Activated CD4-positive, alpha-beta T cell treated with anti-CD3 and anti-CD28 coated beads, Interleukin-2, amount 50 U/mL, for 16 hours (primary cell): ENCODE results near the gene FIBCD1.

Experiments used
- DNase-seq: peaks from one replicate; pipeline ENCODE4 v3.0.0-alpha.2; 2020

Gene FIBCD1

DNA sequence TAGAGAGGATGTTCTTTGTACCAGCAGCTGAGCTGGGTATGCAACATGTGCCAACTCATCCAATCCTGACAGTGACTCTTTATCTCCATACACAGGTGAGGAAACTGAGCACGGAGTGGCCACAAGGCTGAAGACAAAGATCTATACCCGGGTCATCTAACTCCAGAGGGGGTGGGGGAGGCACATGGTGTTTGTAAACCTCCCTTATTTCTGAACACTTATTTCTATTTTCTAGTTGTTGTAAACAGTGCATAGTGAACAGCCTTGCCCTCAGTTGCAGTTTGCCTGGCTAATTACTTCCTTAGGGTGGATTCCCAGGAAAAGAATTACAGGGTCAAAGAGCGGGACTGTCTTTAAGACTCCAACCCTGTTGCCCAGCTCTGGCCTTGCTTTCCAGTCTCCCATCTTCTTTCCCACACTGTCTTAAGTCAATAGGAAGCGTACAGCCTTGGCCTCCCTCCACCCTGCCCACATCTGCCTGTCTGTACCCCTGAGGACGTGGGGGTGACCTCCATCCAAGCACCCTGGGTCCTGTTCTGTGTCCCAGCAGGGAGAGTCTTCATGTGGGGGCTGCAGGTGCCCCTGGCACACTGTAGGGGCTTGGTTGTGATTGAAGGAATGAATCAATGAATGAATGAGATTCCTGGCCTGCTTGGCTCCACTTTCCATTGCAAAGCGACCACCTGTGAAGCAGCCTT is 13.2 kb upstream of the FIBCD1 start:
- no peak for DNase-seq

DNA sequence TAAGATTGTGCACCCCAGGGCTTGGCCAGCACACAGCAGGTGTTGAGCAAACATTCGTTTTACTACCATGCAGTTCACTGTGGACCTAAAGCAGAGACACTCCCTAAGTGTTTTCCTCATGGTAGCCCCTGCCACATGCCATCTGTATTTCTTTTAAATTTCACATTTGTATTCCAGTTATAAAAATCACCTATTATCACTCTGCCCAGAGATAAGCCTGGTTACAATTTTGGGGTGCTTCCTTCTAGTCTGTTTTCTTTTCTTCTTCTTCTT is 10.9 kb upstream of the FIBCD1 start:
- DNase-seq, result no peak

DNA sequence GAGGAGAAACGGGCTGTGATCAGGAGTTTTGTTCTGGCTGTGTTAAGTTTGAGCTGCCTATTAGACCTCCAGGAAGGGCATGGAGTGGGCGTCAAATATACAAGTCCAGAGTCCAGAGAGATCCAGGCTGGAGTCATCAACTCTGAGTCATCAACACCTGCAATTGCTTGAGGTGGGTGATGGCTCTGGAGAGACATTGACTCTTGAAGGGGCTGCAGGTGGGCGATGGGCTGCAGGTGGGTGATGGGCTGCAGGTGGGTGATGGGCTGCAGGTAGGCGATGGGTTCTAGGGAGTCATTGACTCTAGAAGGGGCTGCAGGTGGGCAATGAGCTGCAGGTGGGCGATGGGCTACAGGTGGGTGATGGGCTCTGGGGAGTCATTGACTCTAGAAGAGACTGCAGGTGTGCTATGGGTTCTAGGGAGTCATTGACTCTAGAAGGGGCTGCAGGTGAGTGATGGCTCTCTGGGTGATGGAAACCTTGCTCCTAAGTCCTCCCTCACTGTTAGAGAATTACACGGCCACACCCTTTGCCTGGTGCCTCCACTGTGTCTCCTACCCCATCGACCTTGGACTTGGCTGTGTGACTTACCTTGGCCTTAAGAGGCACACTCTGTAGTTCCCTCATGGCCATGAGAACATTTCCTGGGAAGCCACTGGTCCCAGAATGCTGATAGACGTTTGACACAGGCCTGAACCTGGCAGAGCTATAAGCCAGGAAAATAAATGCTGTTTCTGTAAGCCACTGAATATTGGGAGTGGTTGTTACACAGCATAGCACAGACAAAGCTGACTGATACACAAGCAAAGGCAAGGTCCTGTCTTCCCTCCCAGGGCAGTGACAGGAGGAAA is 10.4 kb upstream of the FIBCD1 start:
- no peak for DNase-seq

DNA sequence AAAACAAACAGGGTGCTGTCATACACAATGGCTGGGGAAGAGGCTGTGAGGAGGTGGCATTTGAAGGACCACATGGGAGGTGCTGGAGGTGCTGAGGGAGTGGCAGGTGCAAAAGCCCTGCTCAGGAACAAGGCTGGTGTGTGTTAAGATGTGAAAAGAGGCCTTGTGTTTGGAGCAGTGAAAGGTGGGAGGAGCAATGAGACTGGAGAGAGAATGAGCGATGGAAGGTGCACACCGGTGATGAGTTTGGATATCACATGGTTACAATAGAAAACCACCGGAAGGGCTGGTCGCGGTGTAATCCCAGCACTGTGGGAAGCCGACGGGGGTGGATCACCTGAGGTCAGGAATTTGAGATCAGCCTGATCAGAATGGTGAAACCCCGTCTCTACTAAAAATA is 9.2 kb upstream of the FIBCD1 start:
- no peak for DNase-seq

DNA sequence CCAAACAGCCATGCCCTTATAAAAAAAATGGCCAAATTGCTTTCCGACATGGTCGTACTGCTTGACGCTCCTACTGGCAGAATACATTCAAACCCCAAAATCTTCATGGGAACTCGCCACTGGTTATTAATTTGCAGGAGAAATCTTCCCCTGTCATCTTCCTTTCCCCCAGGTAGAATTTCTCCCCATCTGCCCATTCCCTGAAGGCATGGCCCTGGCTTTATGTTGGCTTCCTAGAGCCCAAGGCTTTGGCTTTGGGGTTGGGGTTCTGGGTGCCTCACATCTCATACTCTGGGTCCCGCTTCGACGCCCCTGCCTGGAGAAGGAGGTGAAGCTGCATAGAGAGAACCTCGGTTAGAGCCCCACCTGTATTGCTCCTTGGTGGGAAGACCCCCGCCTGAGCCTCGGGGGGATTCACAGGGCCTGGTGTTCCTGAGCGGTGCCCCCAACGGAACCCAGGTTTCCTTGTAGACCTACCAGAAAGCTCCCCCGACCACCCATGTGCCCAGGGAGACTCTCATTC is 8.6 kb upstream of the FIBCD1 start:
- no peak for DNase-seq

DNA sequence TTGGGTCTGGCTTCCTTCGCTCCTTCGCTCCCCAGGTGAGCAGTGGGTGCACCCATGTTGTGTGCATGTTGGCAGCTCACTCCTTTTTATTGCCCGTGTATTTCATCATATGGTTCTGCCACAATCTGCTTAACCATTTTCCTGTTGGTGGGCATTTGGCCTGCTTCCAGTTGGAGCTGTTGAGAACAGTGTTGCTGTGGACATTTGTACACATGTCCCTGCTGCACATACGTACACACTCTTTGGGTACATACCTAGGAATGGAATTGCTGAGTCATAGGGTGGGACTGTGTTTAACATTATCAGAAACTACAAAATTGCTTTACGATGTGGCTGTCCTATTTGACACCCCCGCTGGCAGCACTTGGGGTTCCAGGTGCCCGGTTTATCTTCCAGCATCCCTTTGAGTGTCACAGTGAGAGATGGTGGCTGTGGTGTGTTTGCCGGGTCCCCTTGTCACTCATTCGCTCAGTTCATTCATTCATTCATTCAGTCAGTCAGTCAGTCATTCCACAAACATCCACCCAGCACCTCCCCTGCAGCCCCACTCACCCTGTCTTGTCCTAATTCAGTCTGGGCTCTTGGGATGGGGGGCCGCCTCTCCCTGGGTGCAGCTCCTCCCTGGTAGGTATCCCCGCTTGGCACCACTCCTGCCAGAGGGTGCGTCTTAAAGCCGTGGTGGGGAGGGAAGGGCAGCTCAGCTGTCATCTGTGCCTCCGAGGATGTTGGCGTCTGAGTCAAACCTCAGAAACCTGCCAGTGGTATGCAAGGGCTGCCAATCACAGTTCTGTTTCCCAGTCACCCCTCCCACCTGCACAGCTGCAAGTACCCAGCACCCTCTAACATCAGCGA is 7.9 kb upstream of the FIBCD1 start:
- no peak for DNase-seq

DNA sequence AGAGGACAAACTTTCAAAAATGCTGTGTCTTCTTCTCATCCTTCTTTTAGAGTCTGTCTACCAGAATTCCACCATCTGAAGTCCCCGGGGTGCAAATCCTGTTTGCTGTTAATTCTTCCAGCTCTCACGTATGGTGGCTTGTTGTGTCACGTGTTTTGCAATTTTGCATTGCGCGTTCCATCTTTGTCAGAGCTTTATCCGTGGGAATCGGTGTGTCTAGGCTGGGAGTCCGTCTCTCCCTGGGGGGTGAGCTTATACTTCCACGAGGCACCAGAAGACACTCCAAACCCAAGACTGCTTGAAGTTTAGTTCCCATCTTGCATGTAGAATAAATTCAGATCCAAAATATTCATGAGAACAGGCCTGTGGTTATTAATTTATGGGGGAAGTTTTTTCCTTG is 6.1 kb upstream of the FIBCD1 start:
- no peak for DNase-seq

DNA sequence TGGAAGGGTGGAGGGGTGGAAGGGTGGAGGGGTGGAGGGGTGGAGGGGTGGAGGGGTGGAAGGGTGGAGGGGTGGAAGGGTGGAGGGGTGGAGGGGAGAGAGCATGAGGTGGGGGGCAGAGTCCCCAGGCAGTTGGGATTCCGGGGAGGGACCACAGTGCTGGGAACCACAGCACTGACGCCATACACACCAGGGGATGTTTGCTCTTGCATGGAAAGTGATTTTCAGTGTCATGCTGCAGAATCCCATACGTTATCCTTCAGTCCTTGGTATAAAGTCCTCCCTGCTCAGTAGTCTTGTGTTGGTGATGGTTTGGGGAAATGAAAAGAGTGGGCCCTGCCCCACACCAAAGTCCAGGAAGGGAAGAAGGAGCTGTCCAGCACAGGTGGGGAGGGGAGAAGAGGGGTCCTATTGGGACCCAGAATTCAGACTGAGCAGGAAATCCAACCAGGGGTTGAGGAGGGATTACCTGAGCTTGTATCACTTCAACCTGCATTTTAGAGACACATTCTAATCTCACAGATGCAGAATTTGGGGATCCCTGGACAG is 5.5 kb upstream of the FIBCD1 start:
- no peak for DNase-seq

DNA sequence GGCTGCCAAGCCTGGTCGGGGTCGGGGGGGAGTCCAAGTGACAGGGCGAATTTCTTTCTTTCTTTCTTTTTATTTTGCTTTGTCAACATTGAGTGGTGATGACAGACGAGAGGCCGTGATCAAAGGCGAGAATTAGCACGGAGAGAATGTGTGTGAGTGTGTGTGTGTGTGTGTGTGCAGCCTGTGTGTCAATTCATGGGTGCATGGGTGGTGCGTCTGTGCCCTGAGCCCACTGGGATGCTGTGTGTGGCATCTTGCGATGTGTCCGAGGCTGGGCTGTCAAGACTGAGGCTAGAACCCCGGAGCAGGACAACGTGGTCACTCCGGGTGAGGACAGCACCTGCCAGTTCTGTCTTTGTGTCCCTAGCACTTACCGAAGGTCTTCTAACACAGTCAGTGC is 4.7 kb upstream of the FIBCD1 start:
- no peak for DNase-seq

DNA sequence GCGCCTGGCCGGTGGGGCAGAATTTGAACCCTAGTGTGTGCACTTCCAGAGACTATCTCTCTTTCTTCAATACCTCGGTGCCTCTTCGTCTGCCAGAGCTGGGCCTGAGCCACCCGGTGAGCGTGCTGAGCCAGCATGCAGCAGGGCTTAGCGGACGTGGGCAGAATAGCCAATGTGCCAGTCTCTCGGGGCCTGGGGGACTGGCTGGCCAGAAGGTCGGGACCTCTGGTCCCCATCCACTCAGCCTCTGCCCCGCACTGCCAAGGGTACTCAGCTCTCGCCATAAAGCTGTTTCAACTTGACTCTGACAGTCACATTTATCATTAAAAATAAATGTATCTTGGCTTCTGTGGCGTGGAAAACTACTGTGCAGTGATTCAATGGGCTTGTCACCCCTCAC is 4.2 kb upstream of the FIBCD1 start:
- no peak for DNase-seq

DNA sequence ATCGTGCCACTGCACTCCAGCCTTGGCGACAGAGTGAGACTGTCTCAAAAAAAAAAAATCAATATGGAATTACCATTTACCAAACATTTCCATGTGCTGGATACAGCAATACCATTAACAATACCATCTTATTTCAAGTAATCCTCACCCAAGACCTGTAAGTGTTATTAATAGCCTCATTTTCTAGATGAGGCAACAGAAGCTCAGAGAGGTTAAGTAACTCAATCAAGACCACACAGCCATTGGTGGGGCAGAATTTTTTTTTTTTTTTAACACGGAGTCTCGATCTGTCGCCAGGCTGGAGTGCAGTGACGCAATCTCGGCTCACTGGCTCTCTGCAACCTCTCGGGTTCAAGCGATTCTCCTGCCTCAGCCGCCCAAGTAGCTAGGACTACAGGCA is 3.6 kb upstream of the FIBCD1 start:
- no peak for DNase-seq

DNA sequence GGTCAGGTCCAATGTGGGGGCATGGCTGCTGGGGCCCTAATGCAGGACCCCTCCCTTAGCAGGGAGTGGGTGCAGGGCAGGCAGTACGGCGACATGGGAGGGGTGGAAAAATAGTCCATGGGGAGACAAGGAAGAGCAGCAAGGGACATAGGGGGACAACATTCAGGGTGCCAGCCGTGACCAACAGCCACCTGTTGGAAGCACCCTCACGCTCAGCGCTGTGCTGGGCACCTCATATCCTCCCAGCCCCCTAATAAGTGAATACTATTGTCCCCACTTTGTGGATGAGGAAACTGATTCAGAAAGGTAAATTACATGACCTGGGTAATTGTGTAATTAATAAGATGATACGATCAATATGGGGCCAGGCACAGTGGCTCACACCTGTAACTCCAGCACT is 3.0 kb upstream of the FIBCD1 start:
- DNase-seq, result no peak

DNA sequence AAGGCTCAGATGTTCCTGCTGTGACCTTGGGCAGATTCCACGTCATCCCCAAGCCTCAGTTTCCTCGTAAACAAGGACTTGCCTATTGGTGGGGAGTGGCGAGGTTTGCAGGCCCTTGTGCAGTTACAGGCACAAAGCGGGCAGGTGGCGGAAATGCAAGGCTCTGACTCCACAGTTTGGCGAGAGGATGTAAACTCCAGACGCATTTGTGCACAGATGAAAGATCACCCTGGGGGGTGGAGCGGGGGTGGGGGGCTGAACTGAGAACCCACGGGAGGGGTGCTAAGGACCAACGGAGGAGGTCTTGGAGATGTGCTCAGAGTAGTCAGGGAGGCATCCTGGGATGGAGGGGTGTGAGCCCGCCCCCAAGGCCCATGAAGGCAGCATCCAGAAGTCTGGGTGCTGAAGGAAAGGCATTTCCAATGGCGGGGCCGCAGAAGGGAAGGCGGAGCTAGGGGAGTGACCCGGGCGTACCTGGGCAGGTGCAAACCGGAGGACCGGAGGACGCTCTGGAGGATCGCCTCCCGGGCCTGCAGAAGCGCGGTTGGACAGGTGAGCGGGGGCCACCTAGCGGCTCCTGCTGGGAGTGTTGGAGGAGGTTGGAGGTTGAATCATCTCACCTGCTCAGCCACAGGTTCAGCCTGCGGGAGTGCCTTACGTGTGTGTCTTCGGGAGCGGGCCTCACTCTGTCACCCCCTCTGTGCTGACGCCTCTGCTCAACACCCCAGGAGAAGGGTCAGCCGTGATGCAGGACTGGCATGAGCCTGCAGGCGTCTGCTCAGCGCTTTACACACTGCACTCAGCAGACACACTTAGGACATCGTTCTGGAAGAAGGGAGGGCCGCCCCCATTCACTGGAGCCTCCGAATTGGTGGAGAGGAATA is 1.9 kb upstream of the FIBCD1 start:
- peak; percentile 74 for DNase-seq

DNA sequence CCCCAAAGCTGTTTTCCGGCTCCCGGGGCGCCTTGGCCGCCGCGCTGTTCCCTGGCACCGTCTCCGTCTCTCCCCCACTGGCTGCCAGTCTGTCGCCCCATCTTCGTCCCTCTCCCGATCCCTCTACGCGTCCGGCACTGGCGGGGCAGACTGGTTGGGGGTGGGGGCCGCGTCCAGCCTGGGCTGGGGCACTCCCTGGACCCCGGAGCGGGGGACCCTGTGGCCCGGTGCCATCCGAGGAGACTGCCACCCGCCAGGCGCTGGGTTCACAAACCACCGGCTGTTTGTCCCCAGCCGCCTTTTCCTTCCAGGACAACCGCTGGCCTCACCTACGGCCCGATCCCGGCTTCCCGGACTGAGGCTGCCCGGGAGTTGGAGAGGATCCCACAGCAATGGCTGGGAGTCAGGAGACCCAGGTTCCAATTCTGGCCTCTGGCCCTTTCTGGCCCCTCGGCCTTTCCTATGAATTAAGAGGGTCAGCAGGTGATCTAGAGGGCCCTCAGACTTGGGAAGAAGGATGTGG is 1.0 kb upstream of the FIBCD1 start:
- no peak for DNase-seq

DNA sequence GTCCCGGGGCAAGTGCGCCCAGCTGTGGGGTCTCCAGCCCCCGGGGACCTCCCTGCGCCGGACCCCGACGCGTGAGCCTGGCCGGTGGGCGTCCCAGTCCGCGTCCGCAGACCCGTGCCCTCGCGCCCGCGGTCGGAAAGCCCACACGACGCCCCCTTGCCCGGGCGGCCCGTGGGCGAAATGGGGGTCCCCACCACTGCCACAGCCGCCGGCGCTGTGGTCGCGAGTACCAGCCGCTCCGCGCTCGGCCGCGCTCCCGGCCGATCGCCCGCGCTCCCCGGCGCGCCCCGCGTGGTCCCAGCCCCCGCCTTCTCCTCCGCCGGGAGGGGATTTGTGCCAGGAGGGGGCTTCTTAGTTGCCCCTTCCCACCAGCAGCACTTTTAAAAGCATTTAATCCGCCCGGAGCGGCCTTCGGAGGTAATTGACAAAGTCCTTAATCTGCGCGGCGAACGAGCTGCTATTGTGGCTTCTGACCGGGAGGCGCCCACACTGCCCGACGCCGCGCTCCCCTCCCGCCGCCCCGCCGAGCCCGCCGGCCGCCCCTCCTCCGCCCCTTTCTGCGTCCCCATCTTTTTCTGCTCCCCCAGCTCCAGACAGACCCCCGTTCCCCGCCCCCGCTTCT is 469 bp upstream of the FIBCD1 start:
- no peak for DNase-seq

DNA sequence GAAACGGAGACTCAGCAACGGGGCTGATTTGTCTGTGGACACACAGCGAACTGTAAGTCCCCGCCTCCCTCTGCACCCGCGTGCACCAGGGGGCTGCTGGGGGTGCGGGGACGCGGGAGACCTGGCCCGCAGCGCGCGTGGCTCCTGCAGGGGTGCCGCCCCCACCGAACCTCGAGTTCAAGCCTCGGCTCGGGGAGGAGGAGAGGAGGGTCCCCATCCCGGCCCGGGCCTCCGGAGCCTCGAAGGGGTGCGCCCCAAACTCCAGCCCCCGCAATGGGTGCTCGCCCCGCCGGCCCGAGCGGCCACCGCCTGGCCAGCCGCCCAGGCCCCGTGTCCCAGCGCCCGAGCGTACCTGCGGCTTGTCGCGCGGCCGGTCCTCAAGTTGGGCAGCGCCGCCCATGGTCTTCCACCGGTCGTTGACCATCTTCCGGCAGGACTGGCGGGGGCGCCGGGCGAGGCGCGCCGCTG is 829 bp downstream of the FIBCD1 start:
- DNase-seq, result no peak

DNA sequence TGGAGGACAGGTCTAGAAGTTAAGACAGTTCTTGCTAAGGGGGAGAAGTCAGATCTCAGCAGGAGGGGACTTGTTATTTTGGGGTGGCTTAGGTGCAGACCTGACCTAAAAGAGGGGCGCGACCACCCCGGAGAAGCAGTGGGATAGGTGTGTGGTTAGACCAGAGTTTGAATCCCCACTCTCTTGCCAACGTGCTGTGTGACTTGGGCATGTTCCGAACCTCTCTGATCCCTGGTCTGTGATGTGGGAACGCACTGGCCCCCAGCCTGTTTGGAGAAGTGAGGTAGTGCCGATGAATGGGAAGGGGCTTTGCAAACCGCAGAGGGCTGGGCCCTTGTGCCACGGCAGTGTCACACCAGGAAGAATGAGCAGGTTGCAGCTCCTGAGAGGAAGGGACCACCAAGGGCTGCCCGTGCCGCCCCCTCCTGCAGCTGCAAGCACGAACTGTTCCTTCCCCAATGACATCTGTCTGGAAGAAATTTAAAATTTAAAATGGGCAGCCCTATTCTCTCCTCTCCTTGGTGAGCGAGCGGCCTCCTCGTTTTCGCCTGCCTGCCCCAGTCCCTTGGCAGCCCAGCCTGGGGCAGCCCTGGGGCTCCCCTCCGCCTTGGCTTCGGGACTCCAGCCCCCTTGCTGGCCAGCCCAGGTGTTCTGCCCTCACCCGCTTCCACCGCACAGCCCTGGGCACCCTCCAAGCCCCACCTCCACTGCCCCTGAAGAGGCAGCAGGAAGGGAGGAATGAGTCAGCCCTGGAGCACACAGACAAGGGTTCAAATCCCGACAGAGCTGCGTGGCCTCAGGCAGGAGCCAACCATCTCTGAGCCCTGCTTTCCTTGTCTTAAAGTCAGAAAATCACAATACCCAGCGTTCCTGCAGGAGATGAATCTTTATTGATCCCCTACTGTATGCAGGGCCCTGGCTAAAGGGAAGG is 1.6 kb downstream of the FIBCD1 start:
- no peak for DNase-seq

DNA sequence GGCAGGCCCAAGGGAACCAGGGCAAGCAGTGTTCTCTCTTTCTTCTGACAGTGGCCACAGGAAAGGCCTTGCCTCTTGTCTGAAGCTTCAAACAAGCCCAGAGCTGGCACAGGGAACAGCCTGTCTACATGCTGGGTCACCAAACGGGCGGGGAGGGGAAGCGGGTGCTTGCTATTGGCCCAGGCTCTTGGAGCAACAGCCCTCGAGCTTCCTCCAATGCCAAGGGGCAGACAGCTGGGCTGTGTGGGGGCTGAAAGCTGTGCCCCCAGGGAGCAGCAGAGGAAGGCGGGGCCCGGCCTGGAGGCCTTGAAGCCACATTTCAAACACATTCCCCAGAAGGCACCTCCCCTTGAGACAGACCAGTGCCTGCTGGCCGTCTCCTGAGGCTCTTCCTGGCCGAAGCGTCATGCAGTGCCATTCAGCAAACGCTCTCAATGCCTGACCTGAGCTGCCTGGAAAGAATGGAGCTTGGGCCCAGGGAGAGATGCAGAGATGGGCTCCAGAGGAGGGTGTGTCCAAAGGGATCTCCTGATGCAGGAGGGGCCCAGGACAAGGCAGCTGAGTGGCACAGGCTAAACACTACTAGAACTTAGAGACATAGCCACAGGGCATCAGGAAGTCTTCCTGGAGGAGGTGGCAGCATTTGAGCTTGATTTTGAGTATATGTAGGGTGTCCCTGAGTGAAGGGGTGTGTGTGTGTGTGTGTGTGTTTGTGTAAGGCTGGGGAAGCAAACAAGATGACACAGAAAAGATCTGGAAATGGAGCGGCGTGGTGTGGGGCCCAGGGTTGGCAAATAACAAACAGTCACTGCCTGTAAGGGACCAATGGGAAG is 2.5 kb downstream of the FIBCD1 start:
- DNase-seq, result no peak

DNA sequence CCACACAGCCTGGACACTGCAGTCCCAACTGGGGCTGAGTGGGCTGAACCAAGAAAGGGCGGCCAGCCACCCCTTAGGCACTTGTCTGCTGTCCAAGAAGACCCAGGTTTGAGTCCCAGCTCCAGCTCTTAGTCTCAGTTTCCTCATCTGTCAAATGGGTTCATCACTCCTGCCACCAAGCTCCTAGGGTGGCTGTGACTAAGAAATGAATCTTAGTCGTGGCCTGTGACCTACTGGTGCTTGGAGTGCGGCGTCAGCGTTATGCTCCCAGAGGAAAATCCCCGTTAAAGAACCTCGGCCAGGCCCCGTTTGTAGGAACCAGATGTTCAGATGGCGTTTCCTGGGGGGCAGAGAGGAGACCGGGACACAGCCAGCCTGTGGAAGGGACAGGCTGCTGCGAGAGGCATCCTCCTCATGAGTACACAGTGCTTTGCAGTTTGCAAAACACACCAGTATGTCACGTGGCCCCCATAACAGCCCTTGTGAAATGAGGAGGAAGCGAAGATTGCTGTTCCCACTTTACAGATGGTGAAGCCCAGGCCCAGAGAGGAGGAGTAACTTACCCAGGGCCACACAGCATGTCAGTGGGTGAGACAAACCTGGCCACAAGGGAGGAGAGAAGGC is 3.3 kb downstream of the FIBCD1 start:
- DNase-seq, result no peak
